Heart left ventricle (tissue), 13 donors: ENCODE measurements around the gene SNAPIN.

Experiments
- POLR2A ChIP-seq, 2 donors: fragments of 450-650 bp; IDR thresholded peaks; one replicate each; pipeline ENCODE4 v1.6.1; 2017; ENCODE audit warnings: antibody characterized with exemption in 2 of 2, mild to moderate bottlenecking in 2 of 2, moderate library complexity in 2 of 2
- TF ChIP-seq, protein P1 (sequence below), 12 donors: fragments of 200-600 bp; sonication (generic) in 4 of 12; IDR thresholded peaks; one replicate each; pipeline versions ENCODE4 v1.5.0 to v1.8.0; 2018 to 2022; ENCODE audit warnings: antibody characterized with exemption in 12 of 12, mild to moderate bottlenecking in 5 of 12
- donor health status: ischemic (EF 13 %, LVEDD 7.1; RV severe dilation, severe dysfunction).
- donor health status: DM: no; HTN: yes; CAD: no.
- donor health status: DM: no; HTN: no; CAD: no.
- donor health status: ischemic (EF 25% LVEDD 6.9; RV normal size, moderate dysfunction).
- donor health status: ischemic (EF 25% LVEDD 5.7; RV mildly dilated, moderate dysfunction).
- donor health status: ischemic (EF 35%, LVEDD 5.7; RV mildly dilated, moderate dysfunction).
- donor health status: nonischemic (EF 11% LVEDD 7.7; RV severe dilation, severe dysfunction).
- donor health status: DM: yes; HTN: yes; CAD: no.
- donor health status: PGD.
- donor health status: ischemic (EF 29% LVEDD 5.4; RV normal size, mild dysfunction).
- donor health status: nonischemic (EF 23%, LVEDD 6.1; RV moderate dilation, normal function).

DNA sequence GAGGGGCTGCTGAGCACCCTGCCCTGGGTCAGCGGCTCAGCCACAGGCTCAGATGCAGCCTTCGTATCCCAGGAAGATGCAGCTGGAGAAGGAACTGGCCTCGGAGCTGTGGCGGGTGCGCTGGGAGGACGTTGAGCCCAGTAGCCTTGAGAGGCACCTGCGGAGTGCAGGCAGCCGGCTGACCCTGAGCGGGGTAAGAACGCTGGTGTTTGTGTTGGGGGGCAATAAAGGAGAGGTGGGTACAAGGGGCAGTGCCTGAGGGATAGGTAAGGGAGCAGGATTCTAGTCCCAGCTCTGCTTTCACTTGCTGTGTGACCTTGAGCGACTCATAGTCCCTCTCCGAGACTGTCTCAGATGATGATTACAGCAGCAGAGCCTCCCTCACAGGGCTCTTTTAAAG lies 26.4 kb downstream of the SNAPIN start:
- TF ChIP-seq, protein P1, sequence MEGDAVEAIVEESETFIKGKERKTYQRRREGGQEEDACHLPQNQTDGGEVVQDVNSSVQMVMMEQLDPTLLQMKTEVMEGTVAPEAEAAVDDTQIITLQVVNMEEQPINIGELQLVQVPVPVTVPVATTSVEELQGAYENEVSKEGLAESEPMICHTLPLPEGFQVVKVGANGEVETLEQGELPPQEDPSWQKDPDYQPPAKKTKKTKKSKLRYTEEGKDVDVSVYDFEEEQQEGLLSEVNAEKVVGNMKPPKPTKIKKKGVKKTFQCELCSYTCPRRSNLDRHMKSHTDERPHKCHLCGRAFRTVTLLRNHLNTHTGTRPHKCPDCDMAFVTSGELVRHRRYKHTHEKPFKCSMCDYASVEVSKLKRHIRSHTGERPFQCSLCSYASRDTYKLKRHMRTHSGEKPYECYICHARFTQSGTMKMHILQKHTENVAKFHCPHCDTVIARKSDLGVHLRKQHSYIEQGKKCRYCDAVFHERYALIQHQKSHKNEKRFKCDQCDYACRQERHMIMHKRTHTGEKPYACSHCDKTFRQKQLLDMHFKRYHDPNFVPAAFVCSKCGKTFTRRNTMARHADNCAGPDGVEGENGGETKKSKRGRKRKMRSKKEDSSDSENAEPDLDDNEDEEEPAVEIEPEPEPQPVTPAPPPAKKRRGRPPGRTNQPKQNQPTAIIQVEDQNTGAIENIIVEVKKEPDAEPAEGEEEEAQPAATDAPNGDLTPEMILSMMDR (IDR thresholded peaks at IDR 0.05): no peak
- TF ChIP-seq POLR2A (IDR thresholded peaks at IDR 0.05): no peak
